Measurements from ENCODE around the gene C1QTNF8. TPM values are rescaled to one million over a fixed set of nuclear protein-coding genes. Genes with fewer than 3 reads are reported as not detected.
A peak's percentile ranks its signal among the peaks of the same experiment; 100 is the strongest.

The C1QTNF8 gene
- total RNA-seq, 2 experiments from 2014 or later = not detected

- no peaks in the 10 kb centered on the region for H4K20me1 ChIP-seq (ENCODE audit: insufficient read depth, low read length)
- H3K4me2 ChIP-seq (ENCODE audit: low read length) = peak overlapping the region; percentile 61
- ChIA-PET CTCF (ENCODE audit: unreplicated experiment) (no interaction called here), POLR2A (no interaction called here)
- BruUV-seq (replicated peaks) = no TSS peak
- no peaks in the 10 kb centered on the region for H3K9me2 ChIP-seq (ENCODE audit: insufficient read depth, low read length)
- peaks cover 15% of the 10 kb centered on the region for H3K4me1 ChIP-seq (ENCODE audit: insufficient read depth, low read length, poor library complexity, severe bottlenecking)
- no peaks in the 10 kb centered on the region for H3K9me3 ChIP-seq (ENCODE audit: low read length)
- no peaks in the 10 kb centered on the region for H3K79me2 ChIP-seq (ENCODE audit: insufficient read depth, low read depth, low read length)
- H3K36me3 ChIP-seq (ENCODE audit: insufficient read depth, low read length) = no peaks in the 10 kb centered on the region
- DNase-seq (ENCODE audit: low spot score) = no peak
- peak overlapping the region; percentile 18 for H3K4me3 ChIP-seq (ENCODE audit: low read depth, low read length, poor library complexity, severe bottlenecking)
- H2AFZ ChIP-seq (ENCODE audit: low read length) = no peak overlapping the region
- H3K27ac ChIP-seq (ENCODE audit: low read depth, low read length, poor library complexity, severe bottlenecking) = no peak overlapping the region
- intact Hi-C loops (cut with micrococcal nuclease; ENCODE audit: unreplicated experiment) = no loop called here
- no peak for TF ChIP-seq EZH2phosphoT487 (IDR thresholded peaks at IDR 0.05; ENCODE audit: borderline replicate concordance, low read depth, low read length)
- TF ChIP-seq, protein P1, sequence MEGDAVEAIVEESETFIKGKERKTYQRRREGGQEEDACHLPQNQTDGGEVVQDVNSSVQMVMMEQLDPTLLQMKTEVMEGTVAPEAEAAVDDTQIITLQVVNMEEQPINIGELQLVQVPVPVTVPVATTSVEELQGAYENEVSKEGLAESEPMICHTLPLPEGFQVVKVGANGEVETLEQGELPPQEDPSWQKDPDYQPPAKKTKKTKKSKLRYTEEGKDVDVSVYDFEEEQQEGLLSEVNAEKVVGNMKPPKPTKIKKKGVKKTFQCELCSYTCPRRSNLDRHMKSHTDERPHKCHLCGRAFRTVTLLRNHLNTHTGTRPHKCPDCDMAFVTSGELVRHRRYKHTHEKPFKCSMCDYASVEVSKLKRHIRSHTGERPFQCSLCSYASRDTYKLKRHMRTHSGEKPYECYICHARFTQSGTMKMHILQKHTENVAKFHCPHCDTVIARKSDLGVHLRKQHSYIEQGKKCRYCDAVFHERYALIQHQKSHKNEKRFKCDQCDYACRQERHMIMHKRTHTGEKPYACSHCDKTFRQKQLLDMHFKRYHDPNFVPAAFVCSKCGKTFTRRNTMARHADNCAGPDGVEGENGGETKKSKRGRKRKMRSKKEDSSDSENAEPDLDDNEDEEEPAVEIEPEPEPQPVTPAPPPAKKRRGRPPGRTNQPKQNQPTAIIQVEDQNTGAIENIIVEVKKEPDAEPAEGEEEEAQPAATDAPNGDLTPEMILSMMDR (conservative IDR thresholded peaks at IDR 0.05; ENCODE audit: low read length) = no peak
These were observed 24.5 kb upstream of the C1QTNF8 start for GRCh38 chr16:1120577-1120941.

GRCh38 chr16:1119766-1120576, 23.9 kb upstream of the C1QTNF8 start:
- BruUV-seq (replicated peaks) = no TSS peak
- Histone ChIP-seq H2AFZ (ENCODE audit: low read length) (no peak overlapping the region), H3K36me3 (ENCODE audit: insufficient read depth, low read length) (no peaks in the 10 kb centered on the region), H4K20me1 (ENCODE audit: insufficient read depth, low read length) (no peaks in the 10 kb centered on the region), H3K4me2 (ENCODE audit: low read length) (peak overlapping the region; percentile 61), H3K79me2 (ENCODE audit: insufficient read depth, low read depth, low read length) (no peaks in the 10 kb centered on the region), H3K4me1 (ENCODE audit: insufficient read depth, low read length, poor library complexity, severe bottlenecking) (peaks cover 15% of the 10 kb centered on the region), H3K9me3 (ENCODE audit: low read length) (no peaks in the 10 kb centered on the region), H3K4me3 (ENCODE audit: low read depth, low read length, poor library complexity, severe bottlenecking) (peak overlapping the region; percentile 18), H3K9me2 (ENCODE audit: insufficient read depth, low read length) (no peaks in the 10 kb centered on the region), H3K27ac (ENCODE audit: low read depth, low read length, poor library complexity, severe bottlenecking) (no peak overlapping the region)
- peak; percentile 46 for DNase-seq (ENCODE audit: low spot score)
- ChIA-PET CTCF (ENCODE audit: unreplicated experiment) (no interaction called here), POLR2A (no interaction called here)
- TF ChIP-seq, protein P1 (conservative IDR thresholded peaks at IDR 0.05; ENCODE audit: low read length) = no peak
- no peak for TF ChIP-seq EZH2phosphoT487 (IDR thresholded peaks at IDR 0.05; ENCODE audit: borderline replicate concordance, low read depth, low read length)
- intact Hi-C loops (cut with micrococcal nuclease; ENCODE audit: unreplicated experiment) = no loop called here

- ChIA-PET POLR2A (no interaction called here), CTCF (ENCODE audit: unreplicated experiment) (no interaction called here)
- intact Hi-C loops (cut with micrococcal nuclease; ENCODE audit: unreplicated experiment) = no loop called here
- no peaks in the 10 kb centered on the region for H4K20me1 ChIP-seq (ENCODE audit: insufficient read depth, low read length)
- no TSS peak for BruUV-seq (replicated peaks)
- no peak overlapping the region for H3K4me2 ChIP-seq (ENCODE audit: low read length)
- no peak overlapping the region for H3K27ac ChIP-seq (ENCODE audit: low read depth, low read length, poor library complexity, severe bottlenecking)
- H2AFZ ChIP-seq (ENCODE audit: low read length) = no peak overlapping the region
- DNase-seq (ENCODE audit: low spot score) = no peak
- H3K4me3 ChIP-seq (ENCODE audit: low read depth, low read length, poor library complexity, severe bottlenecking) = no peak overlapping the region
- H3K4me1 ChIP-seq (ENCODE audit: insufficient read depth, low read length, poor library complexity, severe bottlenecking) = peaks cover 15% of the 10 kb centered on the region
- no peaks in the 10 kb centered on the region for H3K36me3 ChIP-seq (ENCODE audit: insufficient read depth, low read length)
- no peaks in the 10 kb centered on the region for H3K79me2 ChIP-seq (ENCODE audit: insufficient read depth, low read depth, low read length)
- no peak for TF ChIP-seq EZH2phosphoT487 (IDR thresholded peaks at IDR 0.05; ENCODE audit: borderline replicate concordance, low read depth, low read length)
- TF ChIP-seq, protein P1 (conservative IDR thresholded peaks at IDR 0.05; ENCODE audit: low read length) = no peak
- no peaks in the 10 kb centered on the region for H3K9me2 ChIP-seq (ENCODE audit: insufficient read depth, low read length)
- no peaks in the 10 kb centered on the region for H3K9me3 ChIP-seq (ENCODE audit: low read length)
These were observed 23.1 kb upstream of the C1QTNF8 start for GRCh38 chr16:1119129-1119528.
